Stimulated activated CD4-positive, alpha-beta T cell treated with anti-CD3 and anti-CD28 coated beads, TNF-alpha, amount 100 ng/mL, for 48 hours (primary cell): ENCODE measurements around the gene EXOC3L4.

Source experiments
- DNase-seq, 3 donors: peaks; one replicate each; pipeline ENCODE4 v3.0.0-alpha.2; 2020; ENCODE audit warnings: low read depth in 3 of 3

EXOC3L4 gene

DNA sequence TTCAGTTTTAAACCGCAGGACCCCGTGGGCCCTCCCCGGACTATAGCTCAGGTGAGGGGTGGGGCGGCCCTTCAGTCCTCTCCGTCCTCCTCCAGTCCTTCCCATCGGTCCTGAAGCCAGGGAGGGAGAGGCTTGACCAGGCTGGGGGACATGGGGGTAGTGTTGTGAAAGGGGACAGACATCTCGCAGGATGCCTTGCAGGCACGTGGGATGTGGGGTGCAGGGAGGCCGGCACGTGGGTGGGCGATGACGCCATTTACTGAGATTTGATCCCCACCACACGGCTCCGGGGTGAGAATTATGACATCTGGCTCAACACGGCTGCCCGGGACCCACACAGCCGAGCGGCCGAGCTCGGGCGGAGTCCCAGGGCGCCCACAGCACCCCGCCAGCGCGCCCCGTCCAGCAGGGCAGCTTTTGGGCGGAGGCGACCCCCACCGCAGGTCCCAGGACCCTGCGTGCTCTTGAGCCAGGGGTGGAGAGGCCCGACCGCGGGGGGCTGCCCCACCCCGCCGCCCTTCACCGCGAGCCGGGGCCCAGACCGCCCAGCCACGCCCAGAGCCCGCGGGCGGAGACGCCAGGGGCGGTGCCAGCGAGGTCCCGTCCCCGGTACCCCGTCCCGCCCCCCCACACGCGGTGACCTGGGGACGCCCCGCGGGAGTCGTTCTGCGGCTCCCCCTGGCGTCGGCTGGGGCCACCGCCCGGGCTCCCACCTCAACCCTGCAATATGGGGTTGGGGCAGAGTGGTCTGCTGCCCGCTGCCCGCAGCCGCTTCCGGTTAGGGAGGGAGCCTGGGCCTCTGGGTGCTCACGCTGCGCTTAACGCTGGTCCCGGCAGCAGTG lies 3.3 kb upstream of the EXOC3L4 start:
- peak; percentile 50 to 72 (median 55) for DNase-seq

DNA sequence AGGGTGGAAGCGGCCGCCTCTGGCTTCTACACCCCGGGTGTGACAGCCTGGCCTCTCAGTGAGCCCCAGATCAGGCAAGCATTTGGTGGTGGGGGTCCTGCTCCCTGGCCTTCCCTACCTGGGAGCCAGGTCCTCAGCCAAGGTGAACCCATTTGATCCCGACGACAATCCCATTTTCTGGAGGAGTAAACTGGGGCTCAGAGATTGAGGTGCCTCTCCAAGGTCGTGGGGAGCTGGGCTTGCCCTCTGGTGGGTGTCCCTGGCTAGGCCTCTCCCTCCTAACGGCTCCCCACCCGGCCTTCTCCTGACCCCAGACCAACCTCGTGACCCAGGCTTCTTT lies 2.7 kb upstream of the EXOC3L4 start:
- no peak for DNase-seq

DNA sequence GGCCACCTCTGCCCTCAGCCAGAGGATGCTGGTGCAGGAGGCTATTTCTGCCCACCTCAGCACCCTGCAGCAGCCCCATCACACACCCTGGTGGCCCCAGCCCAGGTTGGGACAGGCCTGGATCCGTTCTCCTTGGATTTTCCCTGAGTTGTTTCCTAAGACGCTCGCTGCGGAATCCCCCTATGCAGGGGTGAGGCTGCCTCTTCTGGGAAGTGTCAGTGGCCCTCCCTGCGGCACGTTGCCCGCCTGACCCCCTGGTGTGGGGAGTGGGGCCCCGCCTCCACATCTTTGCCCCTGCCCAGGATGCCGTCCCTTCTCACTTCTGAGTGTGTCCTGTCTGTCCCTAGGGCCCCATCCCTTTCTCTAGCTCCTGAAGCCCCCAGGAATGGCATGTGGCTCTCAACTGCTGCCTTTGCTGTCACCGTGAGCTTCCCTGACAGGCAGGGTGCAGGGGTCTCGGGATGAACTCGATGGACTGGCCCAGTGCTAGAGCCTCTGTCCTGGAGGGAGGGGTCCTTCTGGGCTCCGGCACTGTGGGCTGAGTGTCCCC lies 594 bp upstream of the EXOC3L4 start:
- no peak for DNase-seq

DNA sequence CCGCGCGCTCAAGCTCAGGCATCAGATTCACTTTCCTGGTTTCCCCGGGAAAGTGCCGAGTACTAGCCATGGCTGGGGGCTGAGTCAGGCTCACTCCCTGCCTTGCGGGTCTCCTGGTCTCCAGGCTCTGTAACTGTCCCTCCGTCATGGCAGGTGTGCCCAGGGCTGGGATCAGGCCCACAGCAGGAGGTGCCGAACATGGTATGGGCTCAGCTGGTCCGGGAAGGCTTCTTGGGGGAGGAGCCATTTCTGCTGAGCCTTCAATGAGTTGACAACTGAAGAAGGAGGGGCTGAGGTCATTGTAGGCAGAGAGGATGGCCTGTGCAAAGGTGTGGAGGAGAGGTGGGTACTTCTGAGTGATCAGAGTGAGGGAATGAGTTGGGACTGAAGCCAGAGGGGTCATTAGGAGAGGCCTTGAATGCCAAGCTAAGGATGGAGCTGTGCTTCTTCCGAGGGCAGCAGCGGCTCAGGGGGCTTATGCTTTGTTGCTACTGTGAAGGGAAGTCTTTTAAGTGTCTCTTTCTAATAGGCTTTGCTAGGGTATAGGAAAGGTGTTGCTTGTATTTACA lies 769 bp downstream of the EXOC3L4 start:
- DNase-seq, result no peak

DNA sequence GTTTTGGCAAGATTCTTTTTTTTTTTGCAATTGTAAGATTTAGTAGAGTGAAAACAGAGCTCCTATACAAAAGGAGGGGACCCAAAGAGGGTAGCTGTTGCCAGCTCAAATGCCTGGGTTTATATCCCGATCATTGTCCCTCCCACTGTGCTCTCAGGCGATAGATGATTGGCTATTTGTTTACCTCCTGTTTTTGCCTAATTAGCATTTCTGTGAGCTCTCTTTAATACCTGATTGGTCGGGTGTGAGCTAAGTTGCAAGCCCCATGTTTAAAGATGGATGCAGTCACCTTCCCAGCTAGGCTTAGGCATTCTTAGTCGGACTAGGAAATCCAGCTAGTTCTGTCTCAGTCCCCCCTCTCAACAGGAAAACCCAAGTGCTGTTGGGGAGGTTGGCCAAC lies 1.9 kb downstream of the EXOC3L4 start:
- DNase-seq, result no peak

DNA sequence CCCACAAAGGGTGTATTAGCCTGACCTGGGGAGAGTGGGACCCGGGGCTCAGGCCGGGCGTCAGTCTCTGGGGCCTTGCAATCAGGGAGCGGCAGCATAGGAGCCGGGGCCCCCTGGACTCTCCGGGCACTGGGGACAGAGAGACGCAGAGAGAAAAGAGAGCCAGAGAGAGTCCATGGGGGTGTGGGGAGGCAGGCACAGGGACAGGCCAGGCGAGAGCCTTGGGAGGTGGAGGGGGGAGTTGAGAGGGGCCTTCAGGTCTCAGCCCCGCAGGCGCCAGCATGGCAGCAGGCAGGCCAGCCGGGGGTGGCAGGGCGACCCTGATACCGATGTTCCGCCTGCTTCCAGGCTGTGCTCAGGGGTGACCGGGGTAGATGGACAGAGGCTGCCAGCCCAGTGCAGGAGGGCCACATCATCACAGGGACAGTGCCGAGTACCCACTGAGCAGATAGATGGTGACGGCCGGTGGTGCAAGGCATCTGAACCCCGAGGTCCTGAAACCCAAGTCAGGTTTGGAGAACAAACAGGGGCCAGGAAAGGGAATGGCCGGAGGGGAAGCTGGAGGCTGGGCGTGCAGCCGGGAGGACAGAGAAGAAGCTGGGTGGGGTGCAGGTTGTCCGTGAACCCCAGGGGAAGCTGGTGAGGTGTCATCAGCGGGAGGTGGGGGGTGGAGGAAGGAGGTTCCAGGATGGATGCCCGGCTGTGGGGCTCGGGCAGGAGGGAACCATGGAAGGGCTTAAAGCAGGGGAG lies 2.9 kb downstream of the EXOC3L4 start:
- DNase-seq, result no peak

DNA sequence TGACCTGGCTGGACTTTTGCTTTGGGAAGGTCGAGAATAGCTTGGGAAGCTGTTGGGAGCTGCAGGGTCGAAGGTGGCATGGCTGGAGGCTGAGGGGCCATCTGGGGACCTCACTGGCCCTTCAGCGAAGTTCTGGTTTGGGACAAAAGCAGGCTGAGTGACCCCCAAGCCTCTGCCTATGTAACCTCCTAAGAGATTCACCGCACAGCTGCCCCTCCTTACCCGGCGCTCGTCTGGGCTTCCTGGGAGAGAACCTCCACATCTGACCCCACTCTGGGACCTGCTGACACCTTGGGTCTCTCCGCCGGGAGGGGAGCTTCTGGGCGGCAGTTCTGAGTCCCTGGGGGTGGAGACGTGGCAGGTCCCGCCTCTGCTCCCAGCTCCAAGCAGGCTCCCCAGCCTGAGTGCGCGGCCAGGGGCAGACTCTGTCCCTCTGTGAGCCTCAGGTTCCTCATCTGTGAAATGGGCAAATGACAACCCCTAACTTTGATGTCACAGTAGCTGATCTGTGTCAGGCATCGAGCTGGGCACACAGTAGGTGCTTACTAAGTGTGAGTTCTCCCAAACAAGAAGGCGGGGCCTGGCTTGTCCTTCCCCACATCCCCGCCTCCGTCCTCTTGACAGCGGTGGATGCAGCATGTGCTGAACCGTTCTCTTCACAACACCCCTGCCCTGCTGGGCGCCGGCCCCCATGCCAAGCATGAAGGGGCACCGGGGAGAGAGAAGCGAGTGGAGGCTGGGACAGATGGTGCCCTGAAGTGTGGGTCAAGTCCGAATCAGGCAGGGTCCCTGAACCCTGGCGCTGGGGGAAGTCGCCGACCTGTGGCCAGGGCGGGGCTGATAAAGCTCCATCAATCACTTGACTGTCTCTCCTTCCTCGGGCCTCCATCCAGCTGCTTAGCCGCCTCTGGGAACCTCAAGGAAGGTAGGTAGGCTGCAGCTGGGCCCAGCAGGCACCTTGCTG lies 3.8 kb downstream of the EXOC3L4 start:
- no peak for DNase-seq

DNA sequence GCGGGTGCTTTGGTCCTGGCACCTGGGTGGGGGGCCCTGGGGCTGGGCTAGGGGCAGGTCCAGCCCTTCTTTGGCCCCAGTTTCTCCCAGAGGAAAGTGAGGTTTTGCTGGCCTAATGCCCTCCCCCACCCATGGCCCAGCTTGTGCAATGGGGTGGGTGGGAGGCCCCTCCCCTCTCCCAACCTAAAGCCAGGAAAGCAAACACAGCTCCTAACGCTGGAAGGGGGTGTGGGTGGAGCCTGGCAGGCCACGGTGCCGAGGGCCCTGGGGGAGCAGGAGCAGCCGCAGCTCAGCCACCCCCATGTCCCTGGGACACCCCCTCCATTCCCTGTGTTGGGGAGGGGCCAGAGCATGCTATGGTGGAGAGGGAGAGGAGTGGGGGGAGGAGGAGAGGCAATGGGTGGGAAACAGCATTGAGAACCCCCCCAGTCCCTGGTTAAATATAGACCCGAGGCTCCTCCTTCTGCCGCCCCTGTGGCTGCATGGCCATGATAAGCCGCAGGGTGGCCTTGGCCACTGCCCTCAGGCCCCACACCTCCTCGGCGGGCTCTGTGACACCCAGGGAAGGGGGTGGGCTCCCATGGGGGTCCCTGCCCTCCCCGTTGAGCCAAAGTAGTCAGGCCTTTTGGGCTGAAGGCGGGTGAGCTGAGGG lies 4.7 kb downstream of the EXOC3L4 start:
- DNase-seq, result no peak

DNA sequence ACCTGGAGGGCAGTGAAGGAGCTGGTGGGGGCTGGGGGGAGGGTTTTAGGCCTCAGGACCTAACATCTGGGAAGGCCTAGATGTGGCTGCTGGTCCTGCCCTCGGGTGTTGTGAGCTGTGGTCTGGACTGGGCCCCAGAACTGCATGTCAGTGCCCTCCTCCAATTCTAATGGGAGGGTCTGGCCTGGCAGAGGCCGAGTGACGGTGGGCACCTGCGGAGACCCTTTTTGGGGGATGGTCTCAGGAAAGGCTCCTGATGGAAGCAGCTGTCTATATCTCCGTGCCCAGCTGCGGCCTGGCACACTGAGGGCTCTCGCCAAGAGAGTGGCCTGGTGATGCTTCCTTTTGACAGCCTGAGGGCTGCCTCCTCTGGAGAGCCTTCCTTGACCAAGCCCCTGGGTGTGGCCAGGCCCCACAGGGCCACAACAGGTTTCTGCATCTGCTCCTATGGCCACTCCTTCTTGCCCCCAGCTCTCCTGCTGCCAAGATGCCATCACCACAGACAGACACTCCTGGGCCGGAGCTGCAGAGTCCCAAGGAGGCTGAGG lies 5.3 kb downstream of the EXOC3L4 start:
- no peak for DNase-seq

DNA sequence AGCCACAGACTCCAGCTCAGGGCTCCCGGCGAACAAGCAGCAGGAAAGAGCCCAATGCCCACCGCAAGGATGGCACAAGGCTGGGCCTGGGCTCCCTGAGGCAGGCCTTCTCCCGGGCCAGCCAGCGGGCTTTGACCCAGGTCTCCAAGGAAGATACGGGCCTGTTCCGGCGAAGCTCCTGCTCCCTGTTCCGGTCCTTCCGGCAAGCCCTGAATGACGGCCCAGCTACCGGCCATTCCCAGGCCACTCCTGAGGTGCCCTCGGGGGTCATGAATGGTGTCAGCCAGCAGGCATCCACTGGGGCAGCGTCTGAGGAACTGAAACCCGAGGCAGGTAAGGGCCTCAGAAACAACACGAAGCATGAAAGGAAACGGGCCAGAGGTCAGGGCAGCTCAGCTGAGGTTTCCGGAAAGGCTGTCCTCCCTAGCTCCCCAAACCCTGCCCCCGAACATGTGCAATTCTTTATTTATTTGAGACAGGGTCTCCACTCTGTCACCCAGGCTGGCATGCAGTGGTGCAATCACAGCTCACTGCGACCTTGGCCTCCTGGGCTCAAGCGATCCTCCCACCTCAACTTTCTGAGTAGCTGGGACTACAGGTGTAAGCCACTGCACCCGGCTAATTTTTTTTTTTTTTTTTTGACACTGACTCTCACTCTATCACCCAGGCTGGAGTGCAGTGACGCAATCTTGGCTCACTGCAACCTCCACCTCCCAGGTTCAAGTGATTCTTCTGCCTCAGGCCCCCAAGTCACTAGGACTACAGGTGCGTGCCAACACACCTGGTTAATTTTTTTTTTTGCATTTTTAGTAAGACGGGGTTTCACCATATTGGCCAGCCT lies 6.0 kb downstream of the EXOC3L4 start:
- DNase-seq, result no peak

DNA sequence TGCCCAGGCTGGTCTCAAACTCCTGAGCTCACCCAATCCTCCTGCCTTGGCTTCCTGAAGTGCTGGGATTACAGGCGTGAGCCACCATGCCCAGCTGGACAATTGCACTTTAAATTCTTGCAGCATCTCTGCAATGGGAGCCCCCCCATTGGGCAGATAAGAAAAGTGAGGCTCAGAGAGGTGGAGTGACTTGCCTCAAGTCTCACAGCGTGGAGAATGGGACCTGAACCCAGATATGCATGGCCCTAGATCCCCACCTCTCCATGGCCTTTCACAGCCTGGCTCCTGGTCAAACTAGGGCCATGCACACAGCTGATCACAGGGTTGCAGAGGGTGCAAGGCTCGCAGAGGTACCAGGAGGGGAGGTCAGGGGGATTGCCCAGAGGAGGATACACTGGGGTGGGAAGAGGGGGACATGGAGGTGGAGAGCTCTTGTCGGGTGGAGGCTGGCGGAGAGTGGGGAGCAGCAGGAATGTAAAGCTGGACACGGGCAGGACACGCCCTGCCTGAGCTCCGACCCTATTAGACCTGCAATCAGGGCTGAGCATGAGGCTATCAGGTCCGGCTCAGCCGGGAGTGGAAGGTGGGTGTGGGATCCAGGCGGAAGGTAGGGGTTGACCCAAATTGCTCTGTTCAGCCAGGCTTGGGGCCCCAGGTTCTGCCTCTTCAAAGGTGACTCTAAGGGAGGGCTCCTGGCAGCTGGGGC lies 6.9 kb downstream of the EXOC3L4 start:
- DNase-seq, result no peak

DNA sequence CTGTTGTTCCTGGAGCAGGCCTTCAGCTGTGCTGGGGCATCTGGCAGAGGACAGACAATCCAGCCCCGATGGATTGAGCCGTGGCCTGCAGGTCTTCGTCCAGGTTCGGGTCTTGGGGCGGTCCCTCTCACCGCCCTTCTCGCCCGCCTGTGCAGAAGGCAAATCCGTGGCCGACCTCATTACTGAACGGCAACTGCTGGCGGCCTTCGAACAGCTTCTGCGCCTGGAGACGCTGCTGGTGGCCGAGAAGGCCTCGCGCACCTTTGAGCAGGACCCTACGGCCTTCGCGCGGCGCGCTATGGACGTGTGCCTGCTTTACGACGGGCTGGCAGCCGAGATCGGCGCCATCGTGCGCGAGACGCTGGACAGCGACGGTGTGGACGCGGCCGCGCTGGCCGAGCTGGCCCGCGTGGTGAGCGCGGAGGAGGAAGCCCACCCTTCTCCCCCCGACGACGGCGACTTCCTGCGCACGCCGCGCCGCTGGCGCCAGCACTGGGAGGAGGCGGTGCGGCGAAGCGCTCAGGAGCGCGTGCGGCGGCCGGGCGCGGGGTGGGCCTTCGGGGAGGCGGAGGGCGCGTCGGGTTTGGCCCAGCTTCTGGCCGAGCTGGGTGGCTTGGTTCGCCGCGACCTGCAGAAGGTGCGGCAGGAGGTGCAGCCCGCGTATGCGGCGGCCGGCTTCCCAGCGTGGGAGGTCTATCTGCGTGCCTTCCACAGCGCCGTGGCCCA lies 7.6 kb downstream of the EXOC3L4 start:
- no peak for DNase-seq

DNA sequence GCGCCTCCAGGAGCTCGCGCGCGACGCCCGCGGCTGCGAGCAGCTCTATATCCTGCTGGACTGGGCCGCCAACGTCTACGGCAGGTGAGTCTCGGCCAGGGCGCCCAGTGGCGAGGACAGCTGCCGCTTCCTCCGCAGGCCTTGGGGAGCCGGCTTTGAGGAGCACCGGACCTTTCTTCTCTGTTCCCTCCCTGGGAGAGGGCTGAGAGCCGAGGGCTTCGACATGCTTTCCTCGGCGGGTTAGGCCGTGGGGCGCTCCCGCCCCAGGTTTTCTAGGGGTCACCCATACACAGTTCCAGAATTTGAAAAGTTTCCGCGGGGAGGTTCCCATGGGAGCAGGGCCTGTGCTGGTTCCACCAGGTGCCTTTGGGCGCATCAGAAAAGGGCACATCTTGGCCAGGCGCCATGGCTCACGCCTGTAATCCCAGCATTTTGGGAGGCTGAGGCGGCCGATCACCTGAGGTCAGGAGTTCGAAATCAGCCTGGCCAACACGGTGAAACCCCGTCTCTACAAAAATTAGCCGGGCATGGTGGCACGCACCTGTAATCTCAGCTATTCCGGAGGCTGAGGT lies 8.2 kb downstream of the EXOC3L4 start:
- DNase-seq, result no peak

DNA sequence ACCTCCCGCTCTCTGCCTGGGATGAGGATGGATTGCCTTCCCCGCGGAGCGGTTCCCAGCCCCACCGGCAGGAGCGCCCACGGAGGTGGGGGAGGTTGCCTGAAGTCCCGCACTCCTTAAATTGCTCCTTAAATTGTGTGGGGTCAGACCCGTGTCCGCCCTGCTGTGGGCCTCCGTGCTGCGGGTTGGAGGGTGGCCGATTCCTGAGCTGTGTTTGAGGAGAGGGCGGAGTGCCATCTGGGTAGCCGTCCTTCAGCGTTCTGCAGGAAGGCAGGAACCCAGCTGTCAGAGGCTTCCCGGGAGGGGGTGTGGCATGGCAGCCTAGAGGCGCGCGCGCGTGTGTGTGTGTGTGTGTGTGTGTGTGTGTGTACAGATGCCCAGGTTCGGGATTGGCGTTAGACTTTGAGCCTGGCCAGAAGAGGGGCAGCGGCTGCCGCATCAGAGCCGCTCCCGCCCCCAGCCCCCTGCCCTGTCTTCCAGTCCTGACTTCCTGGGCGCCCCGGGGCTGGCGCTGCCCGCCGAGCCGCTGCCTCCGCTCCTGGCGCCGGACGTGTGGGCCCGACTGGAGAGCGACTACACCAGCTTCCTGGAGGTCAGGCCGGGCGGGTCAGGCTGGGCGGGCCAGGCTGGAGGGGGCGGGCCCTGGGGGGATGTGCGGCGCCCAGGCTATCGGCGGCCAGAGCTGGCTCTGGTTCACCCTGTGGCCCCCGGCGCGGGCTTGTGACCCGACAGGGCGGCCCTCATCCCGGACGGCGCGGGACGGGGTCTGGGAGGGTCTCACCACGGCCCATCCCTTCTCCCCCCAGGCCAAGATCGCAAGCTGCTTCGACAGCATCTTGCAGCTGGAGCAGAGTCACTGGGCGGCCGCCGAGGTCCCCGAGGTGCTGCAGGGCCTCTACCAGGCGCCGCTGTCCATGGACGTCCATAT lies 9.2 kb downstream of the EXOC3L4 start:
- no peak for DNase-seq

DNA sequence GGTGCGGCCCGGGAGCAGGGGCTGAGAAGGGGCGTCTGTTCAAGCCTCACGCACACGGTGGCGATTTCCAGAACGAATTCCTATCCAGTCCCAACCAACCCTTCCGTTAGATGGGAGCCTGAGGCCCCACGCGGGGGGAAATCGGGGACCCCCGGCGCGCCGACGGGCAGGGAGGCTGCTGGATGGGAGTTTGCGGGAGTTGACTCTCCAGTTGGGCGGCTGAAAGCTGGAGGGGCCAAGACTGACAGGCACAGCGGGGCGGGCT lies 9.8 kb downstream of the EXOC3L4 start:
- DNase-seq, result no peak

DNA sequence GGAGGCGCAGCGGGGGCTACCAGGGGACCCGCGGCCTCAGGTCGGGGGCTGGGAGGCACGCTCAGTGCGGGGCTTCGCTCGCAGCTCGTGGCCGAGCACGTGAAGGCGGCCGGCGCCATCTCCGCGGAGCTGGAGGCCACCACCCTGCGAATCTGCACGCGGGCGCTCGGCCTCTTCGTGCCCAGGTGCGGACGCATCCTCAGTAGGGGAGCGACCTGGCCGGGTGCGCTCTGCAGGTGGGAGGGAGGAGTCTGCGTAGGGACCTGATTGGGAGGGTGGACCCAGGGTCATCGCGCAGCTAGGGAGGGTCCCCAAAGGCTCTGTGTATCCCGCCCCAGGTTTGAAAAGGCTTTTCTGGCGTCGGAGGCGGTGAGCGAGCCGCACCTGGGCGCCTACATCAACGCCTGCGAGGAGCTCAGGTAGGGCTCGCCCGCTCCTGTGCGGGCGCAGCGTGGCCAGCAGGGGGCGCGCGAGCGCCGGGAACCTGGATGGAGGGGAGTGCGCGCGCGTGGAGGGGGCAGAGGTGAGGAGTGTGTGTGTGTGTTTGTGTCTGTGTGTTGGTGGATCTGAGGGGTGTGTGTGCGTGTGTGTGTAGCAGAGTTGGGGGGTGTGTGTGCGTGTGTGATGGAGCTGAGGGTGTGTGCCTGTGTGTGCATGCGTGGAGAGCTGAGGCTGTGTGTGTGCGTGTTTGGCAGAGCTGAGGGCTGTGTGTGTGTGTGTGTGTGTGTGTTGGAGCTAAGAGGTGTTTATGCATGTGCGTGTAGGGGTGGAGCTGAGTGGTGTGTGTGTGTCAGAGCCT lies 10.3 kb downstream of the EXOC3L4 start:
- peak; percentile 43 to 65 (median 46) for DNase-seq
